Activated naive CD4-positive, alpha-beta T cell treated with anti-CD3 and anti-CD28 coated beads, Interleukin-2, amount 50 U/mL, for 24 hours (primary cell): ENCODE data around the gene LZTS2.

Source experiments
- H3K27ac Mint-ChIP-seq: one replicate; pipeline ENCODE4 v1.8.0; 2021; ENCODE audit warnings: mild to moderate bottlenecking, mixed read lengths
- H3K27me3 Mint-ChIP-seq: one replicate; pipeline ENCODE4 v1.8.0; 2021; ENCODE audit warnings: mixed read lengths
- H3K36me3 Mint-ChIP-seq: one replicate; pipeline ENCODE4 v1.8.0; 2021; ENCODE audit warnings: mixed read lengths
- H3K4me1 Mint-ChIP-seq: one replicate; pipeline ENCODE4 v1.8.0; 2021; ENCODE audit warnings: mixed read lengths
- H3K4me3 Mint-ChIP-seq: one replicate; pipeline ENCODE4 v1.8.0; 2021; ENCODE audit warnings: mild to moderate bottlenecking, mixed read lengths
- H3K9me3 Mint-ChIP-seq: one replicate; pipeline ENCODE4 v1.8.0; 2021; ENCODE audit warnings: mixed read lengths

The LZTS2 gene

DNA sequence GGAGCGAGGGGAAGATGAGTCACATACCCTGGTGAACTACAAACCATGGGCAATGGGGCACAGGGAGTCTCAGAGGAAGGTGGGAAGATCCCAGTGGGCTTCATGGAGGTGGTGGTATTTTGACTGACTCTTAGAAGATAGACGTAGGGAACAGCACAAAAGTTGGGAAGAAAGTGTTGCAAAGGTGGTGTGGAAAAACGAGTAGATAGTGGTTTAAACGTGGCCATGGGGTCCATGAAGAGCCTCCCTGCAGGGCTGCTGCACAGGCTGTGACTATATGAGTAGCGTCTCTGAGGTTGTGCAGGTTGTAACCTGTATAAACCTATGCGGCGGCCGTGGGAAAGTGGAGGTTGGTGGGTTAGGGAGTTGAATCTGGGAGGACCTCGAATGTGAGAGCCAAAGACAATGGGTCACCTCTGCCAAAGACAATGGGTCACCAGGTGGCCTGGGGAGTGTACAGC, 13.8 kb downstream of the LZTS2 start:
- H3K27ac Mint-ChIP-seq = no peak overlapping the region
- H3K9me3 Mint-ChIP-seq = no peaks in the 10 kb centered on the region
- H3K27me3 Mint-ChIP-seq = peaks cover 23% of the 10 kb centered on the region
- no peak overlapping the region for H3K4me3 Mint-ChIP-seq
- H3K4me1 Mint-ChIP-seq = peaks cover 24% of the 10 kb centered on the region
- H3K36me3 Mint-ChIP-seq = no peaks in the 10 kb centered on the region

DNA sequence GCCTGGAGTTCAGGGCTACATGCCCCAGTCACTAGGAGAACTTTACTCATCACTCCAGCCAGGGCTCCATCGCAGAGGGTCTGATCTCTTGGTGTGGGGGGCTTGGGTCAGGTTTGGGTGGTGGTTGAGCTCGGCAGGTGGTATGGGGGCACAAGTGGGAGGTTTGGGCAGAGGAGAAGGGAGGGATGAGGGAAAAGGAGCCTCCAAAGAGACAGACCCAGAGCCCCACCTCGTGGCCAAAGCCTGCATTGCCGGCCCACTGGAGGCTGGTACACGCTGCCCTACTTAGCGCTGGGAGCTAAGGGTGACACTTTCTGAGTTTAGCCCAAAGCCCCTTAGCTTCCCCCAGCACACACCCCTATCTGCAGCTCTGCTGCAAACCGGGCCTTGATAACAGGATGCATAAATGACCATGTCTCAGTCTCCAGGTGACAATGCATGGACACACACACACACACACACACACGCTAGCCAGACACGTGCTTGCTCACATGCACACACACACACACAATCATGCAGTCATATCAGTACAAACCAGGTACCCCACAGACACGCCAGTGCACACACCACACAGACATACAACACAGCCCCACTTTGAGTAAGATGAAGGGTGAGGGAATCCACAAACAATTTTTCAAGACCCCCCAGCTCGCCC, 14.7 kb downstream of the LZTS2 start:
- H3K27ac Mint-ChIP-seq = peak overlapping the region; percentile 13
- peaks cover 24% of the 10 kb centered on the region for H3K4me1 Mint-ChIP-seq
- H3K4me3 Mint-ChIP-seq = no peak overlapping the region
- no peaks in the 10 kb centered on the region for H3K9me3 Mint-ChIP-seq
- no peaks in the 10 kb centered on the region for H3K36me3 Mint-ChIP-seq
- peaks cover 26% of the 10 kb centered on the region for H3K27me3 Mint-ChIP-seq

DNA sequence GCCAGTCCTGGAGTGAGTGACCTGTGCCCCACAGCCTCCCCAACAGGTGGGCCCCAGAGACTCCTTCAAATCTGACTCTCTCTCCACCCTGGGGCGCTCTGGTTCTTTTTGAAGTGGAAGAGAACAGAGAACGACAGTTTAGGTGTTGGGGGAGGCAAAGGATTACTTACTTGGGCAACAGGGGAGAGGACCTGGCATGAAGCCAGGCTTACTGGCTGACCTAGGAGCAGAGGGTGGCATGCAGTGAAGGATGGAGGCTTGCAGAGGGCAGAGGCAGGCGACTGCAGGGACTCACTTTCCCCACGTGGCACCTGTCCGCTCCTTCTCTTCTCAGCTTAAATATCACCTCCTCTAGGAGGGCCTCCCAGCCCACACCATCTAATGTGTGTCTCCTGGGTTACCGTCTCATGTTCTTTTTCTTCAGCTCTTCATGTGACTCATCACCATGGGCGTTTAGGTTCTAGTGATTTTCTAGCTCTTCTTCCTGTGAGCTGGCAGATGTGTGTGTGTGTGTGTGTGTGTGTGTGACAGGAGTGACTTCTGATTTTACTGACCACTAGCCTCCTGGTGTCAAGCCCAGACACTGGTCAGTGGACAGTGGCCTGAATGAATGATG, 15.5 kb downstream of the LZTS2 start:
- Mint-ChIP-seq H3K9me3 (no peaks in the 10 kb centered on the region), H3K4me1 (peaks cover 24% of the 10 kb centered on the region), H3K27ac (no peak overlapping the region)

DNA sequence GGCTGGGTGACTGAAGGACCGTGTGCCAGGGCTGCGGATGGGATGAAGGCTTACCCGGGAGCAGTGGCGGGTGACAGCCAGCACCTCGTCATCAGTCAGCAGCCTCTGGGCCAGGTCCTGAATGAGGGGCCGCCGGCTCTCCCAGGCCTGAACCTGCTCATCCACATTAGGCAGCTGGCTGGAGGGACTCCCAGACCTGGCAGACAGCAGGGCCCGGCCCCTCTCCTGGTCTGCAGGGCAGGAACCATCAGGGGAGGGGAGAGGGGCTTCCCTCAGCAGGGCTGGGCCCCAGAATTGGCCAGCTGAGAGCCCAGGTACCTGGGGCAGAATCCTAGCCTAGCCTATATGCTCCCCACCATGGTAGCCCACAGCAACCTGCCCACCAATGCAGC, 16.0 kb downstream of the LZTS2 start:
- Mint-ChIP-seq H3K27ac (no peak overlapping the region), H3K36me3 (no peaks in the 10 kb centered on the region), H3K9me3 (no peaks in the 10 kb centered on the region), H3K4me3 (no peak overlapping the region), H3K4me1 (peaks cover 24% of the 10 kb centered on the region), H3K27me3 (peaks cover 28% of the 10 kb centered on the region)

More for the DNA sequence above, 15.5 kb downstream of the LZTS2 start:
- peaks cover 28% of the 10 kb centered on the region for H3K27me3 Mint-ChIP-seq
- no peak overlapping the region for H3K4me3 Mint-ChIP-seq
- H3K36me3 Mint-ChIP-seq = no peaks in the 10 kb centered on the region

DNA sequence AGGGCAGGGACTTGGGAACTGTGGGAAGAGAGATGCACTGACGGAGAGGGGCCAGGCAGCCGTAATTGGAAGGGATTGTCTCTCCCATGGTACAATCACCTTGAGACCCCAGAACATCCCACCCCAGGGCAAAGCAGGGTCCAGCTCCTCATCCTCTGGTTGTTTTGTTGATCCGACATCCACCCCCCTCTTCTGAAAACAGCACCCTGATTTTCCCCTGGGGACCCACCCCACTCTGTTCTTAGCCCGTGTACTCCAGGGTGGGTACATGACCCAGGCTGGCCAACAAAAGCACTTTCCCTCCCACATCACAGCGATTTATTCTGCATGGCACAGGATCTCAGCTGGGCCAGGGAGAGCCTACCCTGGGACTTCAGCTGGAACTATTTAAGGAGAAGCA, 17.2 kb downstream of the LZTS2 start:
- no peaks in the 10 kb centered on the region for H3K36me3 Mint-ChIP-seq
- no peak overlapping the region for H3K27ac Mint-ChIP-seq
- H3K4me3 Mint-ChIP-seq = no peak overlapping the region
- H3K4me1 Mint-ChIP-seq = peaks cover 24% of the 10 kb centered on the region
- H3K9me3 Mint-ChIP-seq = no peaks in the 10 kb centered on the region
- H3K27me3 Mint-ChIP-seq = peaks cover 31% of the 10 kb centered on the region

DNA sequence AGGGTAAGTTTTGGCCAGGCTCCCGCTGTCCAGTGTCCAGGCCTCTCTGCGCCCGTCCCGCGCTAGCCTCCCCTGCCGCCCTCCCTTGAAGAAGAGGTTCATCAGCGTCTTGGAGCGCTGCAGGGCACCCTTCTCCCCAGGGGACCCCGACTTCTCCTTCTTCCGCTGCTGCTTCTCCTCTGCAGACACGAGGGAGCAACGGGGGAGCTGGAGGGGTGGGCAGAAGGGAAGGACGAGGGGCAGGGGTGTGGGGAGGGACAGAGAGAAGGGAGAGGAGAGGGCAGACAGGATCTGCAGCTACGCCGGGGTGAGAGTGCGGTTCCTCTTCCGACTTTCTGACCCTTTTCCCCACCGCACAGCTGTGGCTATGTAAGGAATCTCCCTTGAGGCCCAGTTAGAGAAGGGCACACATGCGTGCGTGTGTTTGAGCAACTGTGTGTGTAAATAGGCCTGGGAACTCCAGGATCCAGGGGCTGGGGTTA, 18.6 kb downstream of the LZTS2 start:
- peaks cover 30% of the 10 kb centered on the region for H3K27me3 Mint-ChIP-seq
- no peaks in the 10 kb centered on the region for H3K9me3 Mint-ChIP-seq
- H3K36me3 Mint-ChIP-seq = no peaks in the 10 kb centered on the region
- peaks cover 17% of the 10 kb centered on the region for H3K4me1 Mint-ChIP-seq
- no peak overlapping the region for H3K4me3 Mint-ChIP-seq
- no peak overlapping the region for H3K27ac Mint-ChIP-seq

DNA sequence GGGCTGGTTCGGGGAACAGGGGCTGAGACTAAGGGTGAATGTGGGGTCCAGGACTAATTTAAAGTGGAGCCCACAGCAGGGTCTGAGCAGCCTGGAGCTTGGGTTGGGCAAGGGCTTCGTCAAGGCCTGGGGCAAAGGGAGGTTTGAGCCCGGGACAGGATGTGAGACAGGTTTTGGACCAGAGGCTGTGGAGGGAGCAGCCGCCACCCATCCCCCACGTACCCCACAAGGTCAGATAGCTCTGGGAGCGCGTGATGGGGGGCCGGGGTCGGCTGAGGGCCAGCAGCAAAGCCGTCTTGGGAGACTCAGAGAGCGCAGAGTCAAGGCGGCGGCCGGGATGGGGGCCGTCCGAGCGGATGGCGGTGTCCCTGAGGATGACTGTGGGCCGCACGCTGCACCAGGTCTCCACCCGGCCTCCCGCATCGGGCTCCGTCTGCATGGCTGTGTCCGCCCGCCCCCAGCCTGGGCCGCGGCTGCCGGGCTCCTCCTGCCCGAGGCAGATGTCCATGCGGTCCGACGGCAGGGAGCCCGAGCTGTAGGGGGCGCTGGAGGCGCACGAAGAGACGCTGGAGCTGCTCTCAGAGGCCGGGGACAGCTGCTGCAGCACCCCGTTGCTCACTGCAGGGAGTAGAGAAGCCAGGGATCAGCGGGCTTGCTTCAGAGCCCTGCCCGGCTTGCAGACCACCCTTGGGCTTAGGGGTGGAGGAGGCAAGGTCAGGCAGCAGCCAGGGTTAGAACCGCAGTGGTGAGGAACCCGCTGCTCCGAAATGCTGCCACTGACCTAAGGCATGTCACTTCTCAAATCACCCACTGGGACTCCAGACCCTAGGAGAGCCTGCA, 19.2 kb downstream of the LZTS2 start:
- no peak overlapping the region for H3K27ac Mint-ChIP-seq
- H3K4me1 Mint-ChIP-seq = peaks cover 13% of the 10 kb centered on the region
- no peaks in the 10 kb centered on the region for H3K36me3 Mint-ChIP-seq
- no peaks in the 10 kb centered on the region for H3K9me3 Mint-ChIP-seq
- peaks cover 28% of the 10 kb centered on the region for H3K27me3 Mint-ChIP-seq
- no peak overlapping the region for H3K4me3 Mint-ChIP-seq

DNA sequence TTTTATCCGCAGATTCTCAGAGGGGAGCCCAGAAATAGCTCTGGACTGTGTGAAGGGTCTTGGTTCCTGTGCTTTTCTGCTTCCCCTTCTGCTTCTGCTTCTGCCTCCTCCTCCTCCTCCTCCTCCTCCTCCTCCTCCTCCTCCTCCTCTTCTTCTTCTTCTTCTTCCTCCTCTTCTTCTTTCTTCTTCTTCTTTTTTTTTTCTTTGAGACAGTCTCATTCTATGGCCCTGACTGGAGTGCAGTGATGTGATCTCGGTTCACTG, 19.8 kb downstream of the LZTS2 start:
- Mint-ChIP-seq H3K4me1 (peaks cover 9% of the 10 kb centered on the region), H3K27me3 (peaks cover 28% of the 10 kb centered on the region), H3K4me3 (no peak overlapping the region), H3K9me3 (no peaks in the 10 kb centered on the region), H3K36me3 (no peaks in the 10 kb centered on the region), H3K27ac (no peak overlapping the region)

DNA sequence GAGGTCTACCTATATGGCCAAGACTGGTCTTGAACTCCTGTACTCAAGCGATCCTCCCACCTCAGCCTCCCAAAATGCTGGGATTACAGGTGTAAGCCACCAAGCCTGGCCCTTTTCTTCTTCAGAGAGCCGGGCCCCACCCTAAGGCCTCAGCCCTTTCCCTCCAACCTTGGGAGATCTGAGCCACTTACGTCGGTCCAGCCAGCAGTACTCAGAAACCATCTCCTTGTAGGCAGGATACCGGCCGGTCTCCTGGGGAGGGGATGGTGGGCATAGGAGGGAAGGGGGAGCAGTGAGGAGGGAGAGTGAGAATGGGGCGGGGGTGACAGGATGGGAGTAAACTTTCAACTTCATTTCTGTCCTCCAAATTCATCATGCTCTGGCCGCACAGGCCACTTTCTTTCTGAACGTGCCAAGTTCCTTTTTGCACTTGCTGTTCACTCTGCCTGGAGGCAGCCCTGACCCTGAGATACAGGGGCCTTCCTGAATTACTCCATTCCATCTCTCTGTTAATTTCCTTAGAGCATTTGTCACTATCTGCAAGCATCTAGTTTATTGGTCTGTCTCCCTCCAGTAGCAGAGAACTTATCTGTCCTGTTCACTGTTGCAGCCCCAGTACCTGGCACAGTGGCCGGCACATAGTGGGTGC, 20.9 kb downstream of the LZTS2 start:
- H3K4me3 Mint-ChIP-seq = no peak overlapping the region
- no peaks in the 10 kb centered on the region for H3K36me3 Mint-ChIP-seq
- no peaks in the 10 kb centered on the region for H3K4me1 Mint-ChIP-seq
- peaks cover 27% of the 10 kb centered on the region for H3K27me3 Mint-ChIP-seq
- H3K27ac Mint-ChIP-seq = peak overlapping the region; percentile 30
- H3K9me3 Mint-ChIP-seq = no peaks in the 10 kb centered on the region

DNA sequence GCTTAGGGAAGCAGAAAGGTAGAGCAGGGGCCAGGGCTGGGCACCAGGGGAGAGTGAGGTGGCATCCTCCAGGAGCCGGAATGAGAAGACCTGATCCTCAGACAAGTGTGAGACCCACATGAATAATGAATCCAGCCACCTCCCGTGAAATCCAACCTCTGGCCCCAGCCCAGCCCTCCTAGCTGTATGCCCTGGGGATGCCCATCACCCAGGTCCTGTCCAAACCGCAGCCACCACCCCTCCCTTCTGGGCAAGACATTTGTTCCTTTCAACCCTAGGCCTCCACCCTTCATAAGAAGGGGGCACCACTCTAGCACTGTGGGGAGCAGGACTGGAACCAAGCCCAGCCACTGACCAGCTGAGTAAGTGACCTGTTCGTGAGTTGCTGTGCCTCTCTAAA, 21.6 kb downstream of the LZTS2 start:
- no peaks in the 10 kb centered on the region for H3K36me3 Mint-ChIP-seq
- no peaks in the 10 kb centered on the region for H3K9me3 Mint-ChIP-seq
- no peak overlapping the region for H3K27ac Mint-ChIP-seq
- no peaks in the 10 kb centered on the region for H3K4me1 Mint-ChIP-seq
- H3K4me3 Mint-ChIP-seq = no peak overlapping the region
- H3K27me3 Mint-ChIP-seq = peaks cover 22% of the 10 kb centered on the region

DNA sequence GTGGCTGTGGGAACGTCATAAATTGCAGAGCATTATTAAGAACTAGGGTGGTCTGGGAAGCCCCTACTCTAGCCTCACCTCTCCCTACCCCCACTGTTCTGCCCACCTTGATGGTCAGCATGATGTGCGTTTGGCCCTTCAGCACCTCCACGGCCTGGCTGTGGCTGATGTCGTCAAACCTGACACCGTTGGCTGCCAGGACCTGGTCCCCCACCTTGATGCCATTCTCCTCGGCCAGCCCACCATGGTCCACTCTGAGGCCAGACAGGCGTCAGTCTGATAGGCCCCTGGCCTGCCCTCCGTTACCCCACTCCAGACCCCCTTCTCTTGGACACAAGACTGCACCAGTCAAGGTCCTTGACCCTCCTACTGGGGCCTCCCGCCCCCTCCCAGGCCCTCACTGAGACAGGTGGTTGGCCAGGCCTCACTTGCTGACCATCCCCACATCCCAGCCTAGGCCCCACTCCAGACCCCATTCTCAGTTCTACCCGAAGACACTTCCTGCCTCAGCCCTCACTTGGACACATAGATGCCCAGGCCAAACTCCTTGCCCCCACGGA, 22.2 kb downstream of the LZTS2 start:
- H3K4me3 Mint-ChIP-seq = no peak overlapping the region
- no peaks in the 10 kb centered on the region for H3K36me3 Mint-ChIP-seq
- H3K27me3 Mint-ChIP-seq = peaks cover 18% of the 10 kb centered on the region
- H3K9me3 Mint-ChIP-seq = no peaks in the 10 kb centered on the region
- no peaks in the 10 kb centered on the region for H3K4me1 Mint-ChIP-seq
- peak overlapping the region; percentile 68 for H3K27ac Mint-ChIP-seq

DNA sequence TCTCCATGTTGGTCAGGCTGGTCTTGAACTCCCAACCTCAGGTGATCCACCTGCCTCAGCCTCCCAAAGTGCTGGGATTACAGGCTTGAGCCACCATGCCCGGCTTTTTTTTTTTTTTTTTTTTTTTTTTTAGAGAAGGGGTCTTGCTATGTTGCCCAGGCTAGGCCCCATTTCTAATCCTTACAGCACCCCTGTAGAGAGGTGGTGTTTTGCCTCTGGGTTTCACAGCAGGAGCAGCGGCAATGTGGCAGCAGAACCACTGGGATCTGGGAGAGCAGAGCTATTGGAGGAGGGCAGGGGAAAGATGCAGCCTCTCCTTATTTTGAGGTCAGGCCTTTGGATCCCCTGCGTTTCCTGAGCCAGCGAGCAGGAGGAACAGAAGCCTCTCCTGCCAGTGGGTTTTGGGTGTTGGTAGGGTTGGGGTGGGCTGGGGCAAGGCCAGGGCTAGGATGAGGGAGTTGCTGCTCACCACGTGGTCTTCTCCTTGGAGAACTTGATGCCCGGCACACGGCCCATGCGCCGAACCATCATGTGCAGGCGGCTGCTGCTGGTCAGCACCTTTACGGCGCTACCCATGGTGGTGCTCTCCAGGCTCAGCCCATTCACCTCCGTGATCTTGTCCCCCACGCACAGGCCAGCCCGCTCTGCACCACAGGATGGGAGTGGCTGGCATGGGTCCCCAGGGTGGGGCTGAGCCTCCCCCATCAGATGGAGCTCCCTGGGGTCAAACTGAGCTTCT, 23.5 kb downstream of the LZTS2 start:
- Mint-ChIP-seq H3K4me1 (no peaks in the 10 kb centered on the region), H3K27me3 (peaks cover 9% of the 10 kb centered on the region), H3K9me3 (no peaks in the 10 kb centered on the region), H3K36me3 (no peaks in the 10 kb centered on the region), H3K4me3 (no peak overlapping the region), H3K27ac (no peak overlapping the region)

DNA sequence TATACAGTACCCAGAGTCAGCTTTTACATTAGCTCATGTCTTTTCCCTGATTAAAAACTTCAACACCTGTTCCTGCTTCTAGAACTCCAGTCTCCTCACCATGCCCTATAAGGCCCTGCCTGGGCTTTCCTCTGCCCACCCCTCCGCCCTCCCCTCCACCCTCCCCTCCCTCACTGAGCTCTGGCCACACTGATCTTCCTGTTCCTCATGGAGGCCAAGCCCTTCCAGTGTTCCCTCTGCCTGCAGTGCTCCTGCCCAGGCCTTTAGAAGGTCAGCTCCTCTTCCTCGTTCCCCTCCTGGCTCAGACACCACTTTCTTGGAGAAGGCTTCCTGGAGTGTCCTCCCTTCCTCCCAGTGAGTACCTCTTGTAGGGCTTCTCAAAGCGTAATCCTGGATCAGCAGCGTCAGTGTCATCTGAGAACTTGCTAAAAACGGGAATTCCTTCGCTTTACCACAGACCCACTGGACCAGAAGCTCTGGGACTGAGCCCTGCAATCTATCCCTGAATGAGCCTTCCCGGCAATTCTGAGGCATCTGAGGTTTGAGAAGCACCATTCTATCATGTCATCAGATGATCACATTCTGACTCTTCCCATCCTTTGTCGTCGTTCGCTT, 27.6 kb downstream of the LZTS2 start:
- Mint-ChIP-seq H3K27me3 (no peaks in the 10 kb centered on the region), H3K36me3 (no peaks in the 10 kb centered on the region), H3K9me3 (no peaks in the 10 kb centered on the region), H3K4me3 (no peak overlapping the region), H3K27ac (no peak overlapping the region), H3K4me1 (peaks cover under 1% of the 10 kb centered on the region)

DNA sequence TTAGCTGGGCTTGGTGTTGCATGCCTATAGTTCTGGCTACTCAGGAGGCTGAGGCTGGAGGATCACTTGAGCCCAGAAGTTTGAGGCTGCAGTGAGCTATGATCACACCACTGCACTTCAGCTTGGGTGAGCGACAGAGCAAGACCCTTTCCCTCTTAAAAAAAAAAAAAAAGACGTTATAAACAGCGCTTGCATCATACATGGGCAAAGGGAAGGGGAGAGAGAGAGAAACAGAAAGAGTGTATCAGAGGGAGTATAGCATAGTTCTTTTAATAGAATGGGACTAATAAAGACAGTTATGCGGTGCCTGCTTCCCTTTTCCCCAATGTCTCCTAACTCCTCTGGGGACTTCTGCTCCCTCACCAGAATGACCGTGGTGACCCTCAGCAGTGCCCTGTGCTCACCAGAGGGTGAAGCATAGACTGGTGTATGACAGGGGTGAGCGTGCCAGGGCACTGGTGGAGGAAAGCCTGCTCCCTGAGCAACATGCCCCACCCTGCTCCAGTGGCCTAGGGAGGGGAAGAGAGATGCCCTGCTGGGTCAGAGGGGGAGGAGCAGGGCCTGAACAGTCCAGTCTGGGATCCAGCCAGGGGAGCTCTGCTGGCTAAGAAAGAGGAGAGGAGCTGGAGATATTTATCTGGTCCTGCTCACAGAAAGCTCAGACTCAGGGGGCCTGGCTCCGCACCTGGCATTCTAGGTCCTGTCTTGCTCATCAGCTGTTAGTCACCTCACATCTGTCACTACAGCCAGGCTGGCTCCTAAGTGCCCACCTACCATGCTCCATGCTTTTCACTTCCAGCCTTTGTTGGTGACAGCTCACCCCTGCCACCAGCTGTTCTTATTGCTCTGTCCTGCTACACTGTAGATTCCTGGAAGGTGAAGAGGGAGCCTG, 29.1 kb downstream of the LZTS2 start:
- H3K36me3 Mint-ChIP-seq = no peaks in the 10 kb centered on the region
- H3K9me3 Mint-ChIP-seq = no peaks in the 10 kb centered on the region
- no peaks in the 10 kb centered on the region for H3K27me3 Mint-ChIP-seq
- H3K4me1 Mint-ChIP-seq = peaks cover 14% of the 10 kb centered on the region
- H3K4me3 Mint-ChIP-seq = no peak overlapping the region
- no peak overlapping the region for H3K27ac Mint-ChIP-seq
